ENCODE results near the gene PHKA1.
"Not testable (repeated sequence)": the region's sequence is repeated elsewhere in the genome, so short reads cannot be mapped to it uniquely, and the experiment has no call there.

PHKA1 gene

DNA sequence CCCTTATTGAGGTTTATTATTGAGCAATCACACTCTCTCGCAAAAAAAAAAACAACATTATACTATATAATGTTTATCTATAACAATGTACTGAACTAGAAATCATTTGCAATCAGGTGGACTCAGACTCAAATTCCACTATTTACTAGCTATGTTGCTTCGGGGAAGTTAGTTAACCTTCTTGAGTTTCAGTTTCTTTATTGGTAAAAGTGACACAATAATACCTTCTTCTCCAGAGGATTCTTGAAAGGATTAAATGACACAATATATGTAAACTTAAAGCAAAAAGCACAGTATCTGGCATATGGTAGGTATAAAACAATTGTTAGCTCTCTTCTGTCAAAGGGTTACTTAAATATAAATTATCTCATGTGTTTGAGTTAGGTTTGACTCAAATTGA, 110.0 kb downstream of the PHKA1 start:
- FAIRE-seq (no peak), DNase-seq (ENCODE audit: insufficient read length, low spot score) (no peak)
- TF ChIP-seq, protein P1, sequence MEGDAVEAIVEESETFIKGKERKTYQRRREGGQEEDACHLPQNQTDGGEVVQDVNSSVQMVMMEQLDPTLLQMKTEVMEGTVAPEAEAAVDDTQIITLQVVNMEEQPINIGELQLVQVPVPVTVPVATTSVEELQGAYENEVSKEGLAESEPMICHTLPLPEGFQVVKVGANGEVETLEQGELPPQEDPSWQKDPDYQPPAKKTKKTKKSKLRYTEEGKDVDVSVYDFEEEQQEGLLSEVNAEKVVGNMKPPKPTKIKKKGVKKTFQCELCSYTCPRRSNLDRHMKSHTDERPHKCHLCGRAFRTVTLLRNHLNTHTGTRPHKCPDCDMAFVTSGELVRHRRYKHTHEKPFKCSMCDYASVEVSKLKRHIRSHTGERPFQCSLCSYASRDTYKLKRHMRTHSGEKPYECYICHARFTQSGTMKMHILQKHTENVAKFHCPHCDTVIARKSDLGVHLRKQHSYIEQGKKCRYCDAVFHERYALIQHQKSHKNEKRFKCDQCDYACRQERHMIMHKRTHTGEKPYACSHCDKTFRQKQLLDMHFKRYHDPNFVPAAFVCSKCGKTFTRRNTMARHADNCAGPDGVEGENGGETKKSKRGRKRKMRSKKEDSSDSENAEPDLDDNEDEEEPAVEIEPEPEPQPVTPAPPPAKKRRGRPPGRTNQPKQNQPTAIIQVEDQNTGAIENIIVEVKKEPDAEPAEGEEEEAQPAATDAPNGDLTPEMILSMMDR (IDR thresholded peaks at IDR 0.05; ENCODE audit: insufficient read depth, missing control alignments): no peak

DNA sequence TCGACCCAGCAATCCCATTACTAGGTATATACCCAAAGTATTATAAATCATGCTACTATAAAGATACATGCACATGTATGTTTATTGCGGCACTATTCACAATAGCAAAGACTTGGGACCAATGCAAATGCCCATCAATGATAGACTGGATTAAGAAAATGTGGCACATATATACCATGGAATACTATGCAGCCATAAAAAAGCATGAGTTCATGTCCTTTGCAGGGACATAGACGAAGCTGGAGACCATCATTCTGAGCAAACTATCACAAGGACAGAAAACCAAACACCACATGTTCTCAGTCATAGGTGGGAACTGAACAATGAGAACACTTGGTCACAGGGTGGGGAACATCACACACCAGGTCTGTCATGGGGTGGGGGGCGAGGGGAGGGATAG, 123.1 kb downstream of the PHKA1 start:
- DNase-seq (ENCODE audit: insufficient read length, low spot score); FAIRE-seq: not testable (repeated sequence)

DNA sequence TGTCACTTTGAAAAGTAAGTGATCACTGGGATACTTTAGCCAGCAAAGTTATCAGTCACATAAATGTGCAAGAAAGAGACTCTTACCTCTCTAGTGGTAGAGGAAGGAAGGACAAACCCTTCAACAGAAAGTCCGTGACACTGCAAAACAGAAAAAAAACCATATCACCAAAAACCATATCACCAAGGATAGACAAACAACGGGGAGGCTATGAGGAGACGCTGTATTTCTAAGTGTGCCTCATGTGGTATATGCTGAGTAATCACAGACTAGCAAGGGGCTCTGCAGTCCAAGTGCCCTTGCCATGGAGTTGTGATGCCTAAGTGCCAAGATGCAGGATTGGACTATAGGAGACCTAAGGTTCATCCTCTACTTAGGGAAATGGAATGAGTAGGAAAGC, 129.9 kb downstream of the PHKA1 start:
- no peak for FAIRE-seq
- DNase-seq (ENCODE audit: insufficient read length, low spot score): no peak
- TF ChIP-seq, protein P1 (IDR thresholded peaks at IDR 0.05; ENCODE audit: insufficient read depth, missing control alignments): no peak

DNA sequence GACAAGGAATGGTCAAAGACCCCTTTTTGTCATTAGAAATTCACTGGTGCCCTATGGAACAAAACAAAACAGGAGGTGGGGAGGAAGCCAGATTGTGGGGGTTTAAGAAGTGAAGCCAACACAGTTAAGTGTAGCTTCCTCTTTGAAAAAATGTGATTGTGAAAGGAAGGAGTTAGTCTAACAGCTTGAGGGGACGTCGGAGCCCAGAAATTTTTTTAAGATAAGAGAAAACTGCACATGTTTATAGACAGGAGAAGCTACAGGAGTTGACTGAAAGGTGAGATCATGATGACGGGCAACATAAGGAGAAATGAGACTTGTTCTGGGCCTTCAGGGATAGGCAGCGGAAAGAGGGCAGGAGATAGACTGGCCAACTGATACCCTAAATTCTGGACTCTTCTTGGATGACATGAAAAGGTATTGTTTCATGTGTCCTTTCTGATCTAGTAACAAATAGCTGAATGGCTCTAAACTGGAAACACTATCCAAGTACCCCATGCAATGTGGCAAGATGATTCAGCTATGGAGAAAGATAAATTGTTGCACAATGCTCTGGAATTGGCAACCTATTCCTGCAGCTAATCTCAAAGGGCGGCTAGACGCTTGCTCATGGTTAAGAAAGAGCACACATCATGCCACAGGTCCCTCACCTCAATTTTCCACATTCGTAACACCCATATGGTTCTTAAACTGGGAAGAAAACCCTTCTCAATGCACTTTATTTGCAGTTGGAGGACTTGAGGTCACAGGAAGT, 137.8 kb downstream of the PHKA1 start:
- TF ChIP-seq, protein P1 (IDR thresholded peaks at IDR 0.05; ENCODE audit: insufficient read depth, missing control alignments): no peak
- FAIRE-seq: no peak
- DNase-seq (ENCODE audit: insufficient read length, low spot score): no peak

DNA sequence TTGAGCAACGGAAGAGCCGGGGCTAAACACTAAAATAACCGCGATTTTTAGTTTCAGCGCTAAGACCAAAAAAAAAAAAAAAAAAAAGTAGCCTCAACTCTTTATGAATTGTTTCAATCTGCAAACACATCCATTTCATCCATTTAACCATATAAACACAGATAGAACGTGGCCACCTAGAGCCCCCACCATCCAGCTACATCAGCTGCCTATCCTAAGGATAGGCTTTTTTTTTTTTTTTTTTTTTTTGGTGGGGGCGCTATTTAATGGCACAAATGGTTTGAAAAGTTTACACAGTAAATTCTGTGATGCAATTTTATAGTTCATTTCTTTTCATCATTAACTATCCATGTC, 141.0 kb downstream of the PHKA1 start:
- no peak for DNase-seq (ENCODE audit: insufficient read length, low spot score)
- no peak for FAIRE-seq
- TF ChIP-seq, protein P1 (IDR thresholded peaks at IDR 0.05; ENCODE audit: insufficient read depth, missing control alignments): no peak

DNA sequence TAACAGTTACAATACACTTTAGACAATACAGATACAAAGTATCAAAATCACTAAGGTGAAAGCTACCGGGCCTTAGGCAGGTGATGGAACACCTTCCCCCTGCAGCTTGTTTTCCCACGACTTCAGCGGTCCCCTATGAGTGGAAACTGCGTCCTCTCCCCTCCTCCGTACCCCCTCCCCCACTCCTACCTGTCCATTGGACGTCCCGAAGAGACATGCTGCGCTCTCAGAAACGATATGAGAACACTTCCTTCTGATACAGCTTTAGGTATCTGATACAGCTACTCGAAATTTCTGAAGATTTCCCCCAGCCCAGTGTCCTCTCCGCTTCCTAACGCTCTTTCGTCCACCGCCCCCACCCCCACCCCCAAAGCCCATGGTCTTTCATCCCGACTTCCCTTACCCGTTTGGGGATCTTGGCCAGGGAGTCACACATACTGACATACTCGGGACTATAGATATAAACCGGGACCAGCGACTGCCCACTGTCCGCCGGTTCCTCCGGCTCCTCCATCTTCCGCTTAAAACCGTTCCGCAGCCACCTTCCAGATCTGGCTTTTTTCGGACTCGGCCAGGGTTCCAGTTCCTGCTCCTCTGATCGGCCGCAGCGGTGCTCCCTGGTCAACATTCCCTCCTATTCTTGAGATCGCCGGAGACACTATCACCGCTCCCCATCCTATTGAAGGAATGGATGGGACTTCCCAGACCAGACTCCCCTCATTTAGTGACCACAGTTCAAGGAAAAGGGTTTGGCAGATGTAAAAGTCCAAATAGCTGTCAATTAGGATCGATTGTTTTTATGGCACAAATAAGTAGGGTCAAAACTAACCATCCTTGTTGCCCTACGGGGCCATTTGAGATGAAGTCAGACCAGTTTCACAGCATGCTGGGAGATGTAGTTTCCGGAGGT, 141.6 kb downstream of the PHKA1 start, which contains the start of gene HDAC8:
Gene HDAC8 (minus strand): TSS at position 596 of the 910 bp plus-strand sequence. CDS start 82 bp downstream, at position 514.
- DNase-seq (ENCODE audit: insufficient read length, low spot score) (peak; percentile 18), FAIRE-seq (peak; percentile 32)
- TF ChIP-seq, protein P1 (IDR thresholded peaks at IDR 0.05; ENCODE audit: insufficient read depth, missing control alignments): no peak

DNA sequence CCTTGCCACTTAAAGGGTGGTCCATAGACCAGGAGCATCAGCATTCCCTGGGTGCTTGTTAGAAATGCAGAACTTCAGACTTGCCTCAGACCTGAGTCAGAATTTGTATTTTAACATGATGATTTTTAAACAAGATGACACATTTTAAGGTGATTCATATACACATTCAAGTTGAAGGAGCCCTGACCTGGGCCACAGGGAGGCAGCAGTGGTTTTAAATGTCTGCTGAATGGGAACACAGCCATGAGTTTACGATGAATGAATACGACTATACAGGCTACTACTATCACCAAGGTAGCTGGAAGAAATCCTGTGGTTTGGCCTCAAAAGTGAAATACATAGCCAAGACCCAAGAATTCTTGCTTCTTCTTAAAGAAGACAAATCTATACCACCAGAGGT, 144.3 kb downstream of the PHKA1 start:
- DNase-seq (ENCODE audit: insufficient read length, low spot score): no peak
- no peak for FAIRE-seq
- TF ChIP-seq, protein P1 (IDR thresholded peaks at IDR 0.05; ENCODE audit: insufficient read depth, missing control alignments): no peak

All from D721Med (cell line).